Measurements from ENCODE around the gene RNF150.
"Not testable (repeated sequence)": the region's sequence is repeated elsewhere in the genome, so short reads cannot be mapped to it uniquely, and the experiment has no call there.

RNF150 gene

GRCh38 chr4:140810591-140811169 is 322.6 kb downstream of the RNF150 start:
- not testable (repeated sequence) for DNase-seq

Data from SW 1271 (cell line).